GM12878 (cell line): ENCODE results near the gene UBALD2. TPM values are rescaled to one million over a fixed set of nuclear protein-coding genes. Genes with fewer than 3 reads are reported as not detected.

Experiments used
- ATF7 ChIP-seq: fragments of 450-650 bp; IDR thresholded peaks from 2 replicates; pipeline ENCODE4 v1.6.1; 2016; ENCODE audit warnings: low read depth, mild to moderate bottlenecking
- HDGF ChIP-seq: fragments of 450-650 bp; IDR thresholded peaks from 2 replicates; pipeline ENCODE4 v1.6.1; 2016; ENCODE audit warnings: antibody characterized with exemption
- JUNB ChIP-seq: IDR thresholded peaks from 2 replicates; pipeline ENCODE4 v1.6.1; 2016; ENCODE audit warnings: antibody characterized with exemption, mild to moderate bottlenecking
- MTA3 ChIP-seq: IDR thresholded peaks from 2 replicates; pipeline ENCODE4 v1.6.1; 2012; ENCODE audit warnings: low read length, inconsistent platforms, borderline replicate concordance
- NFYA ChIP-seq: IDR thresholded peaks from 2 replicates; pipeline ENCODE4 v1.6.1; 2011; ENCODE audit warnings: low read depth, mild to moderate bottlenecking, low read length, improper control_type of control experiment, borderline replicate concordance
- RAD21 ChIP-seq: IDR thresholded peaks from 2 replicates; pipeline ENCODE4 v1.6.1; 2011; ENCODE audit warnings: mild to moderate bottlenecking, low read depth, low read length, moderate library complexity; ENCODE audit not compliant: insufficient read depth
- SREBF2 ChIP-seq: IDR thresholded peaks from 2 replicates; pipeline ENCODE4 v1.6.1; 2012; ENCODE audit warnings: mild to moderate bottlenecking, low read length
- SRF ChIP-seq, 2 experiments: IDR thresholded peaks; 2 replicates each; pipeline ENCODE4 v1.6.1; 2011; ENCODE audit warnings: low read depth in 2 of 2, low read length in 2 of 2, mild to moderate bottlenecking in 1 of 2, moderate library complexity in 1 of 2
- polyA plus RNA-seq, 11 experiments: library from polyadenylated mRNA; depleted of rRNA in 4 of 11; unstranded in 6 of 11; stranded (reverse) in 5 of 11; fragments of >200 nt; fragmentation: Nextera tagmentation in 4 of 11; fragmentation: Illumina TruSeq in 1 of 11; extraction: Ambion mirVana in 4 of 11; extraction: Trizol in 1 of 11; gene quantifications; 1 replicate in 1 of 11; 2 replicates in 10 of 11; pipeline versions ENCODE4 v1.2.1 to v1.2.3, GENCODE V29; 2011 to 2016; ENCODE audit warnings: inconsistent platforms in 2 of 11, missing spikeins in 2 of 11, low read depth in 1 of 11
- total RNA-seq, 4 experiments: library from RNA; depleted of rRNA in 3 of 4; stranded (reverse); fragments of >200 nt in 3 of 4; fragmentation: Illumina TruSeq in 1 of 4; extraction: Trizol in 1 of 4; gene quantifications; 2 replicates each; pipeline versions ENCODE4 v1.2.1 to v1.2.3, GENCODE V29; 2013 to 2021
- TF ChIP-seq, protein P1 (sequence below): fragments of 450-650 bp; IDR thresholded peaks from 2 replicates; pipeline ENCODE4 v1.6.1; 2016; ENCODE audit warnings: mild to moderate bottlenecking, moderate library complexity, borderline replicate concordance
- TF ChIP-seq, protein P2 (sequence below): fragments of 450-650 bp; conservative IDR thresholded peaks from 2 replicates; pipeline ENCODE4 v1.6.1; 2017; ENCODE audit warnings: mild to moderate bottlenecking, moderate library complexity

The UBALD2 gene
- total and polyA plus RNA-seq, 10 of the 15 experiments (the other 5 are each of a cell fraction or from before 2014, with no cell fraction given), result 2.8 to 165 (median 20.6) TPM

DNA sequence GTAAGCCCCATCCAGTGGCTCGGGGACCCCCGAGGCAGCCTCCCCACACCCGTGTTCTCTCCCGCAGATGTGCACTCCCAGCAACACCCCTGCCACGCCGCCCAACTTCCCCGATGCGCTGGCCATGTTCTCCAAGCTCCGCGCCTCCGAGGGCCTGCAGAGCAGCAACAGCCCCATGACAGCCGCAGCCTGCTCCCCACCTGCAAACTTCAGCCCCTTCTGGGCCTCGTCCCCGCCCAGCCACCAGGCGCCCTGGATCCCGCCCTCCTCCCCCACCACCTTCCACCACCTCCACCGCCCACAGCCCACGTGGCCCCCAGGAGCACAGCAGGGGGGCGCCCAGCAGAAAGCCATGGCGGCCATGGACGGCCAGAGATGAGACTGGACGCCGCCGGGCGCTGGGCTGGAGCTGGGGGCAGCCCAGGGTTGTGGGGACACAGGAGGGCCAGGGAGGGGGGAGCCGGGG is 5.0 kb downstream of the UBALD2 start (continued):
- TF ChIP-seq, protein P1, sequence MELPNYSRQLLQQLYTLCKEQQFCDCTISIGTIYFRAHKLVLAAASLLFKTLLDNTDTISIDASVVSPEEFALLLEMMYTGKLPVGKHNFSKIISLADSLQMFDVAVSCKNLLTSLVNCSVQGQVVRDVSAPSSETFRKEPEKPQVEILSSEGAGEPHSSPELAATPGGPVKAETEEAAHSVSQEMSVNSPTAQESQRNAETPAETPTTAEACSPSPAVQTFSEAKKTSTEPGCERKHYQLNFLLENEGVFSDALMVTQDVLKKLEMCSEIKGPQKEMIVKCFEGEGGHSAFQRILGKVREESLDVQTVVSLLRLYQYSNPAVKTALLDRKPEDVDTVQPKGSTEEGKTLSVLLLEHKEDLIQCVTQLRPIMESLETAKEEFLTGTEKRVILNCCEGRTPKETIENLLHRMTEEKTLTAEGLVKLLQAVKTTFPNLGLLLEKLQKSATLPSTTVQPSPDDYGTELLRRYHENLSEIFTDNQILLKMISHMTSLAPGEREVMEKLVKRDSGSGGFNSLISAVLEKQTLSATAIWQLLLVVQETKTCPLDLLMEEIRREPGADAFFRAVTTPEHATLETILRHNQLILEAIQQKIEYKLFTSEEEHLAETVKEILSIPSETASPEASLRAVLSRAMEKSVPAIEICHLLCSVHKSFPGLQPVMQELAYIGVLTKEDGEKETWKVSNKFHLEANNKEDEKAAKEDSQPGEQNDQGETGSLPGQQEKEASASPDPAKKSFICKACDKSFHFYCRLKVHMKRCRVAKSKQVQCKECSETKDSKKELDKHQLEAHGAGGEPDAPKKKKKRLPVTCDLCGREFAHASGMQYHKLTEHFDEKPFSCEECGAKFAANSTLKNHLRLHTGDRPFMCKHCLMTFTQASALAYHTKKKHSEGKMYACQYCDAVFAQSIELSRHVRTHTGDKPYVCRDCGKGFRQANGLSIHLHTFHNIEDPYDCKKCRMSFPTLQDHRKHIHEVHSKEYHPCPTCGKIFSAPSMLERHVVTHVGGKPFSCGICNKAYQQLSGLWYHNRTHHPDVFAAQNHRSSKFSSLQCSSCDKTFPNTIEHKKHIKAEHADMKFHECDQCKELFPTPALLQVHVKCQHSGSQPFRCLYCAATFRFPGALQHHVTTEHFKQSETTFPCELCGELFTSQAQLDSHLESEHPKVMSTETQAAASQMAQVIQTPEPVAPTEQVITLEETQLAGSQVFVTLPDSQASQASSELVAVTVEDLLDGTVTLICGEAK, result no peak
- 0 out of 2 replicates have a peak, but pooled peaks have one; percentile 6 for TF ChIP-seq HDGF
- no peak for TF ChIP-seq ATF7
- TF ChIP-seq, protein P2, sequence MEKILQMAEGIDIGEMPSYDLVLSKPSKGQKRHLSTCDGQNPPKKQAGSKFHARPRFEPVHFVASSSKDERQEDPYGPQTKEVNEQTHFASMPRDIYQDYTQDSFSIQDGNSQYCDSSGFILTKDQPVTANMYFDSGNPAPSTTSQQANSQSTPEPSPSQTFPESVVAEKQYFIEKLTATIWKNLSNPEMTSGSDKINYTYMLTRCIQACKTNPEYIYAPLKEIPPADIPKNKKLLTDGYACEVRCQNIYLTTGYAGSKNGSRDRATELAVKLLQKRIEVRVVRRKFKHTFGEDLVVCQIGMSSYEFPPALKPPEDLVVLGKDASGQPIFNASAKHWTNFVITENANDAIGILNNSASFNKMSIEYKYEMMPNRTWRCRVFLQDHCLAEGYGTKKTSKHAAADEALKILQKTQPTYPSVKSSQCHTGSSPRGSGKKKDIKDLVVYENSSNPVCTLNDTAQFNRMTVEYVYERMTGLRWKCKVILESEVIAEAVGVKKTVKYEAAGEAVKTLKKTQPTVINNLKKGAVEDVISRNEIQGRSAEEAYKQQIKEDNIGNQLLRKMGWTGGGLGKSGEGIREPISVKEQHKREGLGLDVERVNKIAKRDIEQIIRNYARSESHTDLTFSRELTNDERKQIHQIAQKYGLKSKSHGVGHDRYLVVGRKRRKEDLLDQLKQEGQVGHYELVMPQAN, result 0 out of 2 replicates have a peak, but pooled peaks have one; percentile 12
- TF ChIP-seq RAD21, result no peak
- TF ChIP-seq MTA3, result no peak
- TF ChIP-seq NFYA, result no peak
- TF ChIP-seq SREBF2, result no peak
- no peak for TF ChIP-seq SRF (IDR thresholded peaks at IDR 0.05; ENCODE audit: low read depth in 2 of 2, low read length in 2 of 2)
- no peak for TF ChIP-seq JUNB
